Neural cell (in vitro differentiated cells): ENCODE results near the gene DLG2.

ENCODE experiments used
- EP300 ChIP-seq: fragments of 450-650 bp; conservative IDR thresholded peaks from 2 replicates; pipeline ENCODE4 v1.6.1; 2014; ENCODE audit warnings: antibody characterized with exemption, mild to moderate bottlenecking, moderate library complexity; ENCODE audit not compliant: poor library complexity, severe bottlenecking
- POLR2AphosphoS5 ChIP-seq: IDR thresholded peaks from 2 replicates; pipeline ENCODE4 v1.6.1; 2012
- RAD21 ChIP-seq: fragments of 450-650 bp; conservative IDR thresholded peaks from 2 replicates; pipeline ENCODE4 v1.6.1; 2014; ENCODE audit warnings: antibody characterized with exemption, mild to moderate bottlenecking, moderate library complexity
- REST ChIP-seq: IDR thresholded peaks from 2 replicates; pipeline ENCODE4 v1.6.1; 2012; ENCODE audit warnings: borderline replicate concordance
- TF ChIP-seq, protein P1 (sequence below): fragments of 450-650 bp; IDR thresholded peaks from 2 replicates; pipeline ENCODE4 v1.5.1; 2014; ENCODE audit warnings: antibody characterized with exemption, mild to moderate bottlenecking, moderate library complexity; ENCODE audit not compliant: poor library complexity, severe bottlenecking

DNA sequence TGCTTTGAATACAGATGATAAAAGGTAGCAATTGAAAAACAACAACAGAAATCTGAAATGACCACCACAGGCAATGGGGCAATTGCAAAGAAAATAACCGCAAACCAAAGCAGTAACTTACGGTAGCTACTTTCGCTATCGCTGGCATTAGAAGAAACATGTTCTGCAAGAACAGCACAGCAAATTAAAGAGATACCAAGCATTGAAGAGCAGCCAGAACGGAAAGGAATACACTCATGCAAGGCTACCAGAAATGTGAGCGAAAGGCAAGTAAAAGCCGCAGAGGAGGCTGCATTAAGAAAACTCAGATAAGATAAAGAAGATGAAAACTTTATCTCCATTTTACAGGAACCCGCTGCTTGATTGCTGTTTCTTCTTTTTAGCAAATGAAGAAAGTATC is 2146.9 kb downstream of the DLG2 start:
- no peak for TF ChIP-seq REST
- TF ChIP-seq, protein P1, sequence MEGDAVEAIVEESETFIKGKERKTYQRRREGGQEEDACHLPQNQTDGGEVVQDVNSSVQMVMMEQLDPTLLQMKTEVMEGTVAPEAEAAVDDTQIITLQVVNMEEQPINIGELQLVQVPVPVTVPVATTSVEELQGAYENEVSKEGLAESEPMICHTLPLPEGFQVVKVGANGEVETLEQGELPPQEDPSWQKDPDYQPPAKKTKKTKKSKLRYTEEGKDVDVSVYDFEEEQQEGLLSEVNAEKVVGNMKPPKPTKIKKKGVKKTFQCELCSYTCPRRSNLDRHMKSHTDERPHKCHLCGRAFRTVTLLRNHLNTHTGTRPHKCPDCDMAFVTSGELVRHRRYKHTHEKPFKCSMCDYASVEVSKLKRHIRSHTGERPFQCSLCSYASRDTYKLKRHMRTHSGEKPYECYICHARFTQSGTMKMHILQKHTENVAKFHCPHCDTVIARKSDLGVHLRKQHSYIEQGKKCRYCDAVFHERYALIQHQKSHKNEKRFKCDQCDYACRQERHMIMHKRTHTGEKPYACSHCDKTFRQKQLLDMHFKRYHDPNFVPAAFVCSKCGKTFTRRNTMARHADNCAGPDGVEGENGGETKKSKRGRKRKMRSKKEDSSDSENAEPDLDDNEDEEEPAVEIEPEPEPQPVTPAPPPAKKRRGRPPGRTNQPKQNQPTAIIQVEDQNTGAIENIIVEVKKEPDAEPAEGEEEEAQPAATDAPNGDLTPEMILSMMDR = no peak
- TF ChIP-seq POLR2AphosphoS5 = no peak
- no peak for TF ChIP-seq EP300
- no peak for TF ChIP-seq RAD21
